Sciatic nerve (tissue), 2 donors: Measurements from ENCODE around the gene NADK2. TPM values are rescaled to one million over a fixed set of nuclear protein-coding genes. Genes with fewer than 3 reads are reported as not detected.
A peak's percentile ranks its signal among the peaks of the same experiment; 100 is the strongest.
"Not testable (repeated sequence)": the region's sequence is repeated elsewhere in the genome, so short reads cannot be mapped to it uniquely, and the experiment has no call there.

ENCODE experiments used
- ATAC-seq: fragments of 200-7000 bp; cut with Tn5 transposase; one replicate; pipeline ENCODE4 v1.9.1; 2020; ENCODE audit warnings: mild to moderate bottlenecking, moderate library complexity
- DNase-seq: peaks from one replicate; pipeline ENCODE4 v3.0.0-alpha.2; 2020; ENCODE audit warnings: low spot score
- intact Hi-C: fragments of 100-400 bp; cut with DNase I; formaldehyde crosslinking; loops from one replicate; pipeline ENCODE4 v1.14.2; 2022
- total RNA-seq: library from RNA; stranded (reverse); fragmentation: NEBNext Ultra II Directional; extraction: Animal tissue kit (Norgen Biotek cat#: 25700); gene quantifications from one replicate; pipeline ENCODE4 v1.2.1, GENCODE V29; 2021
- donor health status: DM: no; HTN: no; CAD: no.
- donor health status: DM: no; HTN: no; CAD: no.

Gene NADK2
- 39.9 TPM for total RNA-seq

GRCh38 chr5:36241631-36242533 lies at the start of gene NADK2:
NADK2 (minus strand) TSS chr5:36241925; CDS start chr5:36241798, 127 bp downstream.
- intact Hi-C loops: no loop called here
- ATAC-seq (peak; percentile 98), DNase-seq (peak; percentile 98)

GRCh38 chr5:36285837-36286615 lies 44.3 kb upstream of the NADK2 start:
- ATAC-seq: no peak
- intact Hi-C loops: no loop called here

DNA sequence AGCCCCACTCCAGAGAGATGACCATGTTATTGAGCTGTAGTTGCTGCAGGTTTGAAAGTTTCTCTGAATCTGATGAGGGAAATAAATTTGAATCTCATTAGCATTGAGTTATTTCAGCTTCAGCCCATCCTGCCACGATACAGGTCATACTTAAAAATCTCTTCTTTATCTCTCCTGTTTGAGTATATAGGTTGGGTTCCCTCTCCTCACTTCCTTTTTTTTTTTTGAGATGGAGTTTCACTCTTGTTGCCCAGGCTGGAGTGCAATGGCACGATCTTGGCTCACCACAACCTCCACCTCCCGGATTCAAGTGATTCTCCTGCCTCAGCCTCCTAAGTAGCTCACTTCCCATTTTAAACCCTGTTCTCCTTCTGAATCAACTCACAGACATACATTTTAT lies 42.0 kb upstream of the NADK2 start:
- intact Hi-C loops, ATAC-seq, DNase-seq: not testable (repeated sequence)

More at GRCh38 chr5:36285837-36286615, 44.3 kb upstream of the NADK2 start:
- no peak for DNase-seq

DNA sequence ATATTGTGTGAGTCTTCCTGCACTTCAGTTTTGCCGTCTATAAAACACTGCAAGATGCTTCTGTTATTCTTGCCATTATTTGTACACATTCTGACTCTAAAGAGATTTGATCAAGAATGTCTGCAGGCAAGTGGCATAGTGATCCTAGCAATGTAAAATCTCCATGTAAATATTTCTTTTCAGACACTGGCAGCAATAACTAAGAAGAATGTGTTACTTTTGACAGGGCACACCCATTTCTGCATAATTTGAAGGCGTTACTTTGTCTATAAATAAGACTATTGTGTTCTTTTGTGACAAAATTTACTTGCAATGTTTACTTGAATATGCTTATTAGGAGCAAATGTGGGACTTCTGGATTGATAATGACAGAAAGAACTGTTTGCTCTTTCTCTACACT lies 39.9 kb upstream of the NADK2 start:
- ATAC-seq: no peak
- DNase-seq: no peak
- intact Hi-C loops: no loop called here

DNA sequence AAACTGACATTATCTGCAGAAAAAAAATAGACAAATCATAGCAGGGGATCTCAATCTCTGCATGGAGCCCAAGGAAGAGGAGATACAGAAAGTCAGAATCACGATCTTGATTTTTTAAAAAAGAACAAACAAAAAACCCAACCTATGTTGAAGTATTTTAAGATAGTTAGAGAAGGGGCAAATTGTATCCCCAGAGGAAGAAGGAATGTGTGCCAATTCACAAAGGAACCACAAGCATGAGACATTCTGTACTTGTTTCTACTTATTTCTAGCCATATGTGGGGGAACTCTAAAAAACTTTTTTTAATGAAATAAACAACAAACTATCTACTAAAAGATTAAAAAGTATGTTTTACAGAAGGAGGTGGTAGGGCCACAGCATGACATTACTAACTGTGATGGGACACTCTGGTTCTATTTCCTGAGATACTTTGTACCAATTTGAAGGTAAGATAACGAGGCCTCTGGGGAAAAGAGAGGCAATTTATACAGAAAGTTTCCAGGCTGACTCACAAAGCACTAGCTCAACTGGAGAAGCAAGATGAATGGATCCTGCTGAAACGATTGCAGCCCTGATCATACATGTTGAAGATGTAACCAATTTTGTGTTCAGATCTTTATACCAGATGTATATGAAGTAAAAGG lies 37.5 kb upstream of the NADK2 start:
- DNase-seq: no peak
- intact Hi-C loops: no loop called here
- ATAC-seq: no peak

GRCh38 chr5:36277521-36278176 lies 35.9 kb upstream of the NADK2 start:
- DNase-seq (no peak), ATAC-seq (no peak)
- intact Hi-C loops: no loop called here

GRCh38 chr5:36276864-36277263 lies 35.1 kb upstream of the NADK2 start:
- ATAC-seq (peak; percentile 59), DNase-seq (no peak)
- intact Hi-C loops: no loop called here

- DNase-seq (no peak), ATAC-seq (peak; percentile 28)
- intact Hi-C loops: no loop called here
Observed at GRCh38 chr5:36273809-36274526, 32.2 kb upstream of the NADK2 start.

DNA sequence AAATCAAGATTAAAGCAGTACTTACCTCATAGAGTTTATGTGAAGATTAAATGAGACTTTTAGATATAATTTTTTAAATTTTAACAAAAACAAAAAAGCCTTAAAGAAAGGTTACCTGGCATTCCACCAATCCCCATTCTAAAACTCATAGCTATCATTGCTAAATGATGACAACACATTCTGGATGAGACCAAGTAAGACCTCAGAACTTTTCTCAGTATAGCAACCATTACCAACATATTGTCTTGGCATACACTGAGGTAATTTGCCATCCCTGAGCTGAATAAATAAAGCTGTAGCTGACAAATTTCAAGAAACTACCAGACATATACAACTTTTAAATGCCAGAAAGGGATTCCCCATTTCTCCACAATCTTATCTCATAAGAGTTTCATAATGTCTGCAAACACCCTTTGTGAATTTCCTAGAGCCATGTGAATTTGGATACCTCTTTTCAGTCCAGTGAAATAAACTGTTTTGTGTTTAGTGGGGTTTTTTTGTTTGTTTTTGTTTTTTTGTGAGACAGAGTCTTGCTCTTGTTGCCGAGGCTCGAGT lies 30.5 kb upstream of the NADK2 start:
- no peak for ATAC-seq
- intact Hi-C loops: no loop called here
- DNase-seq: no peak

GRCh38 chr5:36270876-36271575 lies 29.3 kb upstream of the NADK2 start:
- intact Hi-C loops: no loop called here
- no peak for ATAC-seq
- DNase-seq: no peak

GRCh38 chr5:36270175-36270574 lies 28.4 kb upstream of the NADK2 start:
- DNase-seq: no peak
- intact Hi-C loops: no loop called here
- no peak for ATAC-seq

GRCh38 chr5:36269478-36269877 lies 27.8 kb upstream of the NADK2 start:
- ATAC-seq: no peak

DNA sequence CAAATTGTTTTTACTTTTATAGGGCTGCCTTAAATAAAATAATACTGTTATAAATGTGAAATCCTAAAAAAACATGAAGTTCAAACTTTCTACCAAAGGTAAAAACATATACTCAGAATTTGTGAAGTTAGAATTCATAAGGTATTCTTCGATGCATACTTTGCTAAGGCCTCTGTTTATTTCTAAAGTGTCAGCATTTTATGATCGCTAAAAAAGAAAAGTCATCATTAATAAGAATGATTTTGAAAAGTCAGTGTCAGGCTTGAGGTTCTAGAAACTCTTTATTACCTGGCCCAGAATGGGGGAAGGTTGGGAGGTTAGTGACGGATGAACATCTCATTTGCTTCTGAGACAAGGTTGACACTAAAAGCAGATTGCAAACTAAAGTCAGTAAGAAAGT lies 26.2 kb upstream of the NADK2 start:
- intact Hi-C loops: loop anchor here (10.0 kb wide), 1 partner anchor 427 kb away; no protein-coding TSS in a partner anchor
- ATAC-seq (no peak), DNase-seq (no peak)

More at GRCh38 chr5:36269478-36269877, 27.8 kb upstream of the NADK2 start:
- intact Hi-C loops: loop anchor here (10.0 kb wide), 1 partner anchor 425 kb away; no protein-coding TSS in a partner anchor
- no peak for DNase-seq

DNA sequence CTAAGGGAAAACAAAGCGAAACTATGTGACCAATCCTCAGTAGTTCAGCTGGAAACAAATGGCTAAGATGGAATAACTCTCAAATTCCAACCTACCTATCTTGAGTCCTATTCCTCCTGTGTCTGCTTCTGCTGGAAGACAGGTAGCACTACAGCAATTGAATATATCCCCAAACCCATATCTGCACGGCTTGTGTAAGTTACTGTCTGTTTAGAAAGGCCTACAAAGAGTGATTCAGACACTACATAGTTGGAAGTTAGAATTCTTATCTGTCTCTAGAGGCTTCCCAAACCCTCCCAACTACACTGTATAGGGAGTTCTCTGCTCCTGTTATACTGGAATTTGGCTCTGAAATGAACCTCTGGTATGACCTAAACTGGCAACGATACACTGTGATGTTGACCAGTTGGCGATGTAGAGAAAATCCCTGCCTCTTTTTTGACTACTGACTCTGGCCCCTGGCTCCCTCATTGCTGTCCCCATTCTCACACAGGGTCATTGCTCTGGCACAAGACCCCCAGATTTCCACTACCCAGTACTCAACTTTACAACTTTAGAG lies 22.6 kb upstream of the NADK2 start:
- intact Hi-C loops: loop anchor here (10.0 kb wide), 1 partner anchor 431 kb away; no protein-coding TSS in a partner anchor
- ATAC-seq: no peak
- DNase-seq: no peak

- ATAC-seq (no peak), DNase-seq (no peak)
- intact Hi-C loops: loop anchor here (10.0 kb wide), 1 partner anchor 434 kb away; no protein-coding TSS in a partner anchor
Observed at GRCh38 chr5:36261186-36261585, 19.5 kb upstream of the NADK2 start.

DNA sequence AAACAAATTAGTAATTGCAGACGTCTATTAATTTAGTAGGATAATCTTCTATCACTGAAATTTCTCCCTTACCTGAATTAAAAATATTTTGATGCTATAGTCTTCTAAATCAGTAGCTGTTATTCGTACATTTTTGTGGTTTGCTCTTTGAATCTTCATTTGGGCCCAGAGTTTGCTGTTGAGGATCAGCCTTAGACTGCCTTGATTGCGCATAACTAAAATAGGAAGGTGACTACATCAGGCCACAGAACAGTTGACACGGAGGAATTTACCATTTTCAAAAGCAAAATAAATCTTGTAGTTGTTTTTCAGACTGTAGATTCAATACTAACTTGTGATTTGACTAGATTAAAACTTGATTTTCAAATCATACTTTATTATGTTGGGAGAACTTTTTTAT lies 11.8 kb upstream of the NADK2 start:
- DNase-seq: no peak
- intact Hi-C loops: no loop called here

More for the DNA sequence above, 11.8 kb upstream of the NADK2 start:
- ATAC-seq: no peak
